CD4-positive, alpha-beta T cell treated with Interleukin-4 for 4 hours (primary cell): ENCODE measurements around the gene YBX3.

Source experiments
- DNase-seq: peaks from one replicate; pipeline ENCODE4 v3.0.0-alpha.2; 2020

YBX3 gene

GRCh38 chr12:10668526-10668925 is 54.6 kb downstream of the YBX3 start:
- no peak for DNase-seq

GRCh38 chr12:10667581-10667980 is 55.5 kb downstream of the YBX3 start:
- no peak for DNase-seq

- DNase-seq: no peak
Measured at GRCh38 chr12:10664499-10664898, 58.6 kb downstream of the YBX3 start.

- no peak for DNase-seq
Measured at GRCh38 chr12:10663869-10664268, 59.3 kb downstream of the YBX3 start.

DNA sequence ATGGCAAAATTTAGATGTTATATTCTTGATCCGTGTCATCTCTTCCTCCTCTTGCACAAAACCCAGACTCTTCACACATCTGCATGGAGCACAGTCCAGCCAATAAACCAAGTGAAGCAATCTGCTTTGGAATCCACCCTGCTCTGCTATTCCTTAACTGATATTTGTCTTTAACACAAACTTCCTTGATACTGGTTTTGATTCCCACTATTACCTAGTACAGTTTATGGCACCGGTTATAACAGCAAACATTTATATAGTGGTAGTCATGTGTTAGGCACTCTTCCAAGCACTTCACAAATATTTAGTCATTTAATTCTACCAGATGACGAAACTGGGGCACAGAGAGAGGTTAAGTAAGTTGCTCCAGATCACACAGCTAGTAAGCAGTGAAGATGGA is 61.8 kb downstream of the YBX3 start:
- DNase-seq: no peak

DNA sequence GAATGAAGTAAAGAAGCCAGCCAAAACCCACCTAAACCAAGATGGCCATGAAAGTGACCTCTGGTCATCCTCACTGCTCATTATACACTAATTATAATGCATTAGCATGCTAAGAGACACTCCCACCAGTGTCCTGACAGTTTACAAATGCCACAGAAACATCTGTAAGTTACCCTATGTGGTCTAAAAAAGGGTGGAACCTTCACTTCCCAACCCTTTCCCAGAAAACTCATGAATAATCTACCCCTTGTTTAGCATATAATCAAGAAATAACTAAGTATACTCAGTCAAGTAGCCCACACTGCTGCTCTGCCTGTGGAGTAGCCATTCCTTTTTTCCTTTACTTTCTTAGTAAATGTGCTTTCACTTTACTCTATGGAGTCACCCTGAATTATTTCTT is 69.1 kb downstream of the YBX3 start:
- no peak for DNase-seq

GRCh38 chr12:10652192-10652591 is 70.9 kb downstream of the YBX3 start:
- no peak for DNase-seq
